ENCODE results near the gene CNPPD1. TPM values are rescaled to one million over a fixed set of nuclear protein-coding genes. Genes with fewer than 3 reads are reported as not detected.

CNPPD1 gene
- total RNA-seq, 1 donor from 2014 or later: 15.8 TPM

DNA sequence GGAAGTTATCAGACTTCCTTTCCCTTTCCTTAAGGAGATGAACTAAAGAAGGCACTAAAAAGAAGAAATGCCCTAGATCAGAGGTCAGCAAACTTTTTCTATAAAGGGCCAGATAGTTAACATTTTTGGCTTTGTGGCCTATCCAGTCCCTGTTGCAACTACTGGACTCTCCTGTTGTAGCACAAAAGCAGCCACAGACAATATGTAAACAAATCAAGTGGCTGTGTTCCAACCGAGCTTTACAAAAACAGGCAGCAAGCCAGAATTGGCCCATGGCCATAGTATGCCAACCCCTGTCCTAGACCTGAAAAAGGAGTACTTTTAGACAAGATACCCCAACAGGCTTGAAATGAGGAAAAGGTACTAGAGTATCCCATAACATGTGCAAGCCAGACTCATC is 27.1 kb downstream of the CNPPD1 start:
- H3K9me3 Mint-ChIP-seq: no peaks in the 10 kb centered on the region
- H3K4me3 Mint-ChIP-seq: no peak overlapping the region
- Histone ChIP-seq H4K20me1 (ENCODE audit: low read depth) (no peaks in the 10 kb centered on the region), H3K9me3 (ENCODE audit: low read depth) (no peaks in the 10 kb centered on the region), H3K9ac (no peak overlapping the region), H3K4me3 (no peak overlapping the region), H3K79me2 (ENCODE audit: low read depth) (no peaks in the 10 kb centered on the region), H3K36me3 (peaks cover 5% of the 10 kb centered on the region), H2AFZ (replicated peaks) (no peak overlapping the region), H3K27ac (no peak overlapping the region), H3F3A (ENCODE audit: low read depth) (no peaks in the 10 kb centered on the region), H3K4me1 (no peaks in the 10 kb centered on the region), H3K27me3 (no peaks in the 10 kb centered on the region), H3K4me2 (no peak overlapping the region)
- H3K27me3 Mint-ChIP-seq (ENCODE audit: insufficient read depth, low read depth): no peaks in the 10 kb centered on the region
- H3K4me1 Mint-ChIP-seq: no peaks in the 10 kb centered on the region
- H3K36me3 Mint-ChIP-seq: peaks cover 11% of the 10 kb centered on the region
- no peak overlapping the region for H3K27ac Mint-ChIP-seq
- TF ChIP-seq, protein P1, sequence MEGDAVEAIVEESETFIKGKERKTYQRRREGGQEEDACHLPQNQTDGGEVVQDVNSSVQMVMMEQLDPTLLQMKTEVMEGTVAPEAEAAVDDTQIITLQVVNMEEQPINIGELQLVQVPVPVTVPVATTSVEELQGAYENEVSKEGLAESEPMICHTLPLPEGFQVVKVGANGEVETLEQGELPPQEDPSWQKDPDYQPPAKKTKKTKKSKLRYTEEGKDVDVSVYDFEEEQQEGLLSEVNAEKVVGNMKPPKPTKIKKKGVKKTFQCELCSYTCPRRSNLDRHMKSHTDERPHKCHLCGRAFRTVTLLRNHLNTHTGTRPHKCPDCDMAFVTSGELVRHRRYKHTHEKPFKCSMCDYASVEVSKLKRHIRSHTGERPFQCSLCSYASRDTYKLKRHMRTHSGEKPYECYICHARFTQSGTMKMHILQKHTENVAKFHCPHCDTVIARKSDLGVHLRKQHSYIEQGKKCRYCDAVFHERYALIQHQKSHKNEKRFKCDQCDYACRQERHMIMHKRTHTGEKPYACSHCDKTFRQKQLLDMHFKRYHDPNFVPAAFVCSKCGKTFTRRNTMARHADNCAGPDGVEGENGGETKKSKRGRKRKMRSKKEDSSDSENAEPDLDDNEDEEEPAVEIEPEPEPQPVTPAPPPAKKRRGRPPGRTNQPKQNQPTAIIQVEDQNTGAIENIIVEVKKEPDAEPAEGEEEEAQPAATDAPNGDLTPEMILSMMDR (IDR thresholded peaks at IDR 0.05): no peak
- TF ChIP-seq EZH2 (IDR thresholded peaks at IDR 0.05) (no peak), EZH2phosphoT487 (IDR thresholded peaks at IDR 0.05) (no peak)
- DNase-seq (ENCODE audit: low spot score): no peak

DNA sequence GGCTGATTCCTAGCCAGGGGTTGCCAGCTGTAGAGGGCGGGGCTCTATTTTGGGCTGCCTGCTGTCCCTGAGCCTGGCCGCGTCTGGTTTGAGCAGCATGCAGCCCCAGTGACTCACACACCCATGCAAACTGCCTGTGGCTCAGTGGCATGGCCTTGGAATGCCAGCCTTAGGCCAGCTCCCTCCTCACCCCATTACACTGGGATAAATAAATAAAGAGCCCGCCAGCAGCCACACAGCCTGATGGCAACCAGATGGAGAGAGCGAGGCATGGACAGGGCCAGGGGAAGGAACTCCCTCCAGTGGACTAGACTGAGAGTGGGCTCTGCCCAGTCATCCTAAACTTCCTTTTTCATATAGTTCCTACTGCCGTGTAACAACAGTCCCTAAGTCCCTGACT is 34.4 kb downstream of the CNPPD1 start:
- TF ChIP-seq EZH2 (IDR thresholded peaks at IDR 0.05) (no peak), EZH2phosphoT487 (IDR thresholded peaks at IDR 0.05) (no peak)
- TF ChIP-seq, protein P1 (IDR thresholded peaks at IDR 0.05): no peak
- DNase-seq (ENCODE audit: low spot score): no peak

DNA sequence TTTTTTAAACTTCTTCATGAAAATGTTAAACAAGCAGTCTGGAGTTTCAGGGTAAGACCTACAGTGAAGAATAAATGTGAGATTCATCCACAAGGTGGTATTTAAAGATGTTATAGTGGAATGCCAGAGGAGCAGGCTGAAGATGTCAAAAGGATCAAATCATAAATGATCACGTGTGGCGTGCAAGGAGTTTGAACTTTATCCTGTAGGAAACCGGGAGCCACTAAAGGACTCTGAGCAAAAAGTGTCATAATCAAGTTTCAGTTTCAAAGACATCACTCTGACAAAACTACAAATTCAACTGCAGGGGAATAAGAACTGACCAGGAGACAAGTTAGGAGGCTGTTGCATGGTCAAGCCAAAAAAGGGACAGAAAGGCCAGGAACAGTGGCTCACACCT is 36.0 kb downstream of the CNPPD1 start:
- H3K27ac ChIP-seq: no peak overlapping the region
- no peaks in the 10 kb centered on the region for H3K36me3 ChIP-seq
- H3K27me3 ChIP-seq: no peaks in the 10 kb centered on the region
- no peak overlapping the region for H3K4me3 ChIP-seq
- Mint-ChIP-seq H3K9me3 (no peaks in the 10 kb centered on the region), H3K4me3 (no peak overlapping the region), H3K27me3 (ENCODE audit: insufficient read depth, low read depth) (no peaks in the 10 kb centered on the region), H3K27ac (no peak overlapping the region), H3K36me3 (peaks cover 15% of the 10 kb centered on the region), H3K4me1 (no peaks in the 10 kb centered on the region)
- no peak for DNase-seq (ENCODE audit: low spot score)
- H4K20me1 ChIP-seq (ENCODE audit: low read depth): no peaks in the 10 kb centered on the region
- H3K4me1 ChIP-seq: no peaks in the 10 kb centered on the region
- TF ChIP-seq EZH2 (IDR thresholded peaks at IDR 0.05): no peak
- TF ChIP-seq, protein P1 (IDR thresholded peaks at IDR 0.05): no peak
- no peak for TF ChIP-seq EZH2phosphoT487 (IDR thresholded peaks at IDR 0.05)
- H3F3A ChIP-seq (ENCODE audit: low read depth): no peaks in the 10 kb centered on the region
- H3K79me2 ChIP-seq (ENCODE audit: low read depth): no peaks in the 10 kb centered on the region
- no peaks in the 10 kb centered on the region for H3K9me3 ChIP-seq (ENCODE audit: low read depth)
- no peak overlapping the region for H3K9ac ChIP-seq
- no peak overlapping the region for H2AFZ ChIP-seq (replicated peaks)
- no peak overlapping the region for H3K4me2 ChIP-seq

More for the DNA sequence above, 34.4 kb downstream of the CNPPD1 start:
- Mint-ChIP-seq H3K9me3 (no peaks in the 10 kb centered on the region), H3K27ac (no peak overlapping the region), H3K36me3 (peaks cover 23% of the 10 kb centered on the region), H3K4me3 (no peak overlapping the region), H3K4me1 (no peaks in the 10 kb centered on the region), H3K27me3 (ENCODE audit: insufficient read depth, low read depth) (no peaks in the 10 kb centered on the region)
- no peak overlapping the region for H3K4me2 ChIP-seq
- H2AFZ ChIP-seq (replicated peaks): no peak overlapping the region
- no peaks in the 10 kb centered on the region for H3K79me2 ChIP-seq (ENCODE audit: low read depth)
- no peaks in the 10 kb centered on the region for H4K20me1 ChIP-seq (ENCODE audit: low read depth)
- H3K9ac ChIP-seq: no peak overlapping the region
- no peaks in the 10 kb centered on the region for H3K9me3 ChIP-seq (ENCODE audit: low read depth)
- no peak overlapping the region for H3K4me3 ChIP-seq
- no peaks in the 10 kb centered on the region for H3K27me3 ChIP-seq
- no peaks in the 10 kb centered on the region for H3F3A ChIP-seq (ENCODE audit: low read depth)
- H3K4me1 ChIP-seq: no peaks in the 10 kb centered on the region
- no peaks in the 10 kb centered on the region for H3K36me3 ChIP-seq
- no peak overlapping the region for H3K27ac ChIP-seq
